ENCODE data around the gene PTPRN2. TPM values are rescaled to one million over a fixed set of nuclear protein-coding genes. Genes with fewer than 3 reads are reported as not detected.
A peak's percentile ranks its signal among the peaks of the same experiment; 100 is the strongest.

PTPRN2 gene
- total RNA-seq, 4 donors from 2014 or later, result 2.0 to 9.5 (median 2.6) TPM

GRCh38 chr7:158591944-158592343, 4.3 kb upstream of the PTPRN2 start:
- no peak for TF ChIP-seq CTCF (IDR thresholded peaks at IDR 0.05)
- DNase-seq (ENCODE audit: low spot score), result no peak
- no peak for ATAC-seq (ENCODE audit: low FRiP score)

- ATAC-seq (ENCODE audit: low FRiP score), result no peak
- TF ChIP-seq CTCF (IDR thresholded peaks at IDR 0.05), result no peak
- no peak for DNase-seq (ENCODE audit: low spot score)
Observed at GRCh38 chr7:158590181-158590530, 2.5 kb upstream of the PTPRN2 start.

GRCh38 chr7:158589653-158590052, 2.0 kb upstream of the PTPRN2 start:
- no peak for ATAC-seq (ENCODE audit: low FRiP score)
- TF ChIP-seq CTCF (IDR thresholded peaks at IDR 0.05), result no peak

GRCh38 chr7:158588878-158589442, 1.3 kb upstream of the PTPRN2 start:
- no peak for ATAC-seq (ENCODE audit: low FRiP score)
- no peak for DNase-seq (ENCODE audit: low spot score)

More at GRCh38 chr7:158589653-158590052, 2.0 kb upstream of the PTPRN2 start:
- DNase-seq (ENCODE audit: low spot score), result no peak

GRCh38 chr7:158588085-158588877, 658 bp upstream of the PTPRN2 start:
- TF ChIP-seq CTCF (IDR thresholded peaks at IDR 0.05), result no peak
- DNase-seq (ENCODE audit: low spot score) (no peak), ATAC-seq (ENCODE audit: low FRiP score) (peak; percentile 21)

More at GRCh38 chr7:158588878-158589442, 1.3 kb upstream of the PTPRN2 start:
- no peak for TF ChIP-seq CTCF (IDR thresholded peaks at IDR 0.05)

GRCh38 chr7:158586499-158587161, 993 bp downstream of the PTPRN2 start:
- DNase-seq (ENCODE audit: low spot score) (no peak), ATAC-seq (ENCODE audit: low FRiP score) (no peak)

More at GRCh38 chr7:158586499-158587161, 993 bp downstream of the PTPRN2 start:
- TF ChIP-seq CTCF (IDR thresholded peaks at IDR 0.05), result no peak

Measured in omental fat pad (tissue), 4 donors.